Mesodermal cell (in vitro differentiated cells): Measurements from ENCODE around the gene ANKRD52.
A peak's percentile ranks its signal among the peaks of the same experiment; 100 is the strongest.

Experiments
- H3K27ac ChIP-seq: 2 replicates; pipeline ENCODE4 v1.7.0; 2013; ENCODE audit warnings: mild to moderate bottlenecking, low read depth, low read length, moderate library complexity; ENCODE audit not compliant: severe bottlenecking
- H3K36me3 ChIP-seq: 2 replicates; pipeline ENCODE4 v1.7.1; 2013; ENCODE audit warnings: mild to moderate bottlenecking, low read length, moderate library complexity; ENCODE audit not compliant: control insufficient read depth, insufficient read depth
- H3K4me1 ChIP-seq: one replicate; pipeline ENCODE4 v1.7.1; 2013; ENCODE audit warnings: mild to moderate bottlenecking, low read length; ENCODE audit not compliant: insufficient read depth, control insufficient read depth, poor library complexity, severe bottlenecking
- H3K4me3 ChIP-seq: 2 replicates; pipeline ENCODE4 v1.7.0; 2013; ENCODE audit warnings: low read length, control low read depth, mild to moderate bottlenecking; ENCODE audit not compliant: insufficient read depth, poor library complexity, severe bottlenecking; ENCODE audit errors: extremely low read depth
- H3K9me3 ChIP-seq: 2 replicates; pipeline ENCODE4 v1.7.1; 2013; ENCODE audit warnings: mild to moderate bottlenecking, low read length, moderate library complexity; ENCODE audit not compliant: control insufficient read depth
- WGBS, 2 experiments: methylation state at CpG; one replicate each; pipeline ENCODE4 v1.1.5; 2013; ENCODE audit warnings: missing lambda C conversion rate in 2 of 2; ENCODE audit not compliant: insufficient coverage in 2 of 2; 5-methylcytosine and 5-hydroxymethylcytosine counted together

ANKRD52 gene

GRCh38 chr12:56223571-56224101 is 34.5 kb downstream of the ANKRD52 start:
- Histone ChIP-seq H3K4me1 (peaks cover 17% of the 10 kb centered on the region), H3K9me3 (no peaks in the 10 kb centered on the region), H3K36me3 (peaks cover 9% of the 10 kb centered on the region), H3K4me3 (no peak overlapping the region), H3K27ac (peak overlapping the region; percentile 43)
- whole genome bisulfite sequencing, 2 experiments, result 67 to 68% methylated on average over 5 to 8 of the region's 15 CpGs

DNA sequence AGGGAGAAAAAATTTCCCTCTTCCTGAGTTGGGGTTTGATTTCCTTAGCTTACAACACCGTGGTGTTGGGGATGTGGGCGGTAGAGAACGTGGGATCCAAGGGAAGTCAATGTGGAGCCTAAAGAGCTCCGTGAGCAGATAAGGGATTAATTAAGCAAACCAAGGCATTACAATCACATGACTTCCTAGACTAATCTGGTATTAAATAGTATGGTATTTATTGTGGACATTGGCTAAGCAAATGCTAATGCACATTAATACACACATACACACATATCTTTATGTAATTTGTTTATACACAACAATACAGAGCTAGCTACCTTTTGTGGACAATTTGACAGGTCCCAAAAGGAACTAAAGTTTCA is 35.7 kb downstream of the ANKRD52 start:
- Histone ChIP-seq H3K36me3 (peaks cover 16% of the 10 kb centered on the region), H3K27ac (peak overlapping the region; percentile 99), H3K4me3 (peak overlapping the region; percentile 98), H3K9me3 (no peaks in the 10 kb centered on the region), H3K4me1 (peaks cover 17% of the 10 kb centered on the region)
- 95% methylated on average over 3 of the region's 4 CpGs; no CpG with 5 or more reads in 1 of the 2 experiments for WGBS, 2 experiments

DNA sequence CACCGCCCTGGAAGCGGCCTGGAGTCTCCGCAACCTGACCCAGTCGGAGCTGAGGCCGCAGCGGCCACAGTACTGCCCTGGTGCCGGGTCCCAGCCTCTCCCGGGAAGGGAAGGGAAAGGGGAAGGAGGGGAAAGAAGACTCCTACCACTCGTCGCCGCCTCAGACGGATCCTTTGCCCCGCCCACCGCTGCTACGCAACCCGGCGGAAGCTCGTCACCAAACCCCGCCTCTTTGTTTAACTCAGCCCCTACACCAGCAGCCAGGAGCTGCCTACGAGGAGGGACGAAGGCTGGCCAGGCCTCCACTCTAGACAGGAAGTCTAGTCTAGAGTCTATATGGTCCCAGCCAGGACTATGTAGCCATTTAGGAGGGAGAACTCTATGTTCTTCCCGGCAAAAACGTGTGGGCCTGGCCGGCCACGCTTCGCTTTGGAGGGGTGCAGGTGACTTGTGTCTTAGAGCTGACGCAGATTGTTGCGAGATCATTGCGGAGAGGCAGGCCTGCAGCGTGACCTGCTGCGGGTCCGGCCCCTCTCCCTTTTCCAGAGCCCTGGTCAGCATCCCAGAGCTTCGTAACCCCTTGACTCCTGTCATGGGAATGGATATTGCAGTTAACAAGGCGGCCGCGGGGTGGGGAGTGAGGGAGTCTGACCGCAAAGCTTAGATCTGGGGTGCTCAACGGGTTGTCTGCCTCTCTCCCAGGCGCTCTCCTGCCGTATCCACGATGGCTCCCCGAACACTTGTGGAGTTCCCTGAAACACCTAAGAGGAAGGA is 36.2 kb downstream of the ANKRD52 start, which contains the start of gene RNF41:
Gene RNF41 (minus strand): TSS at position 166 of the 774 bp plus-strand sequence. CDS start 7,875 bp downstream, outside the sequence.
- WGBS, 2 experiments, result 33 to 41% methylated on average over 30 to 33 of the region's 42 CpGs

DNA sequence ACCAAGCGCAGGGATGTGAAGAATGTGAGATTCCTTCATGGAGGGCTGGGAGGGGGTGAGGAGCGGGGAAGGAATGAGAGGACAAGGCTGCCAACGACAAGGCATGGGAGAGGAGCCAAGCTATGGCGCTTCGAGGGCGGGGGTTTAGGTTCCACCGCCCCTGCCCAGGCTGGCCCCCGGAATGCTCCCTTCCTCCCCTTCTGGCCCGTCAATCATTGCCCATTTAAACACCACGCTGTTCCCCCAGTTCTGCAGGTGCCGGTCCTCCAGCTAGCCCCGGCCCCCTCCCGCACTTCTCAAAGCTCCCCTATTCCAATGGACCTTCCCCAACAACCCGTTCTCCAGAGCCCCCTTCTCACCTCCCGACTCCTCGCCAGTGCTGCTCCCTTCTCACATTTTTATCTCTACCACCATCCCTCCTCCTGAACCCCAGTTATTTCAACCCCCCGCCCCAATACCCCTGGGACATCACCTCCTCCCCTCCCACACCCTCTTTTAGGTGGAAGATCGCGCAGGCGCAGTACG is 36.9 kb downstream of the ANKRD52 start:
- peak overlapping the region; percentile 99 for H3K27ac ChIP-seq
- WGBS, 2 experiments, result 1% methylated on average over 12 to 20 of the region's 21 CpGs
- H3K4me3 ChIP-seq, result peak overlapping the region; percentile 98
- peaks cover 28% of the 10 kb centered on the region for H3K36me3 ChIP-seq
- peaks cover 17% of the 10 kb centered on the region for H3K4me1 ChIP-seq
- no peaks in the 10 kb centered on the region for H3K9me3 ChIP-seq

More for the DNA sequence above, 36.2 kb downstream of the ANKRD52 start, which contains the start of gene RNF41:
- peaks cover 21% of the 10 kb centered on the region for H3K36me3 ChIP-seq
- H3K27ac ChIP-seq, result peak within 1 kb of the TSS; percentile 99
- peak within 1 kb of the TSS; percentile 98 for H3K4me3 ChIP-seq
- no peaks in the 10 kb centered on the region for H3K9me3 ChIP-seq
- H3K4me1 ChIP-seq, result peaks cover 17% of the 10 kb centered on the region

DNA sequence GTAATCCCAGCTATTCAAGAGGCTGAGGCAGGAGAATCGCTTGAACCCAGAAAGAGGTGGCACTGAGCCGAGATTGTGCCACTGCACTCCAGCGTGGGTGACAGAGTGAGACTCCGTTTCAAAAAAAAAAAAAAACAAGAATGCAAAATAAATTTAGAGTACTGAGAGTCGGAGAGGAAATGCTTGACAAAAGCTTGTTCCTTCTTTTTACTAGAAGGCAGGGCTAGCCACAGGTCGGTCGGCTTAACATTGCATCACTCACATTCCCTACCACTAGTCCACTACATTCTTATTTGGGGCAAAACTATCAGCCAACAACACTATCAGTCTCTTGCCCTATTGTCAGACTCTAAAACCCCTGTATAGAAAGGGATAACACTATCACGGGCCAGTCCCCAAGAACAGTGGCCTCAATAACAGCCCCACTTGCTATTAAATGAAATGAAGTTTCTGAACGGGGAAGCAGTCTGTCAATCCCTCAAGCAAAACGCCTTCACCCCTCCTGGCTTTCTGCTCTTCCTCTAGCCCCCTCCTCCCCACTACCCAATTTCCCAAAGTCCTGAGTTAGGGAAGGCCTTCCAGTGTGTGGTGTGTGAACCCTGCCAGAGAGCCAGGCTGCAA is 37.5 kb downstream of the ANKRD52 start:
- H3K4me3 ChIP-seq, result peak overlapping the region; percentile 98

DNA sequence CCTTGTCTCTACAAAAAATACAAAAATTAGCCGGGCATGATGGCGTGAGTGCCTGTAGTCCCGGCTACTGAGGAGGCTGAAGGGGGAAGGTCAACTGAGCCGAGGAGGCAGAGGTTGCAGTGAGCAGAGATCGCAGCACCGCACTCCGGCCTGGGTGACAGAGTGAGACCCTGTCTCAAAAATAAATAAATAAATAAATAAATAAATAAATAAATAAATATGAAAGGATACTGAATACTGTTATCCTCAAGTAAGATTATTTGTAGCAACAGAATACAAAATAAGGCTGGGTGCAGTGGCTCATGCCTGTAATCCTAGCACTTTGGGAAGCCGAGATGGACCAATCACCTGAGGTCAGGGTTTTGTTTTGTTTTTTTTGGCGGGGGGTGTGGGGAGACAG is 38.3 kb downstream of the ANKRD52 start:
- no peak overlapping the region for H3K27ac ChIP-seq
- H3K4me1 ChIP-seq, result peaks cover 14% of the 10 kb centered on the region
- peaks cover 43% of the 10 kb centered on the region for H3K36me3 ChIP-seq
- no peaks in the 10 kb centered on the region for H3K9me3 ChIP-seq
- peak overlapping the region; percentile 98 for H3K4me3 ChIP-seq
- WGBS, 2 experiments, result 90 to 98% methylated on average over 6 of the region's 9 CpGs

More for the DNA sequence above, 37.5 kb downstream of the ANKRD52 start:
- peak overlapping the region; percentile 99 for H3K27ac ChIP-seq
- no peaks in the 10 kb centered on the region for H3K9me3 ChIP-seq
- H3K36me3 ChIP-seq, result peaks cover 34% of the 10 kb centered on the region
- H3K4me1 ChIP-seq, result peaks cover 17% of the 10 kb centered on the region
- 58 to 63% methylated on average over 4 to 6 of the region's 10 CpGs for WGBS, 2 experiments

DNA sequence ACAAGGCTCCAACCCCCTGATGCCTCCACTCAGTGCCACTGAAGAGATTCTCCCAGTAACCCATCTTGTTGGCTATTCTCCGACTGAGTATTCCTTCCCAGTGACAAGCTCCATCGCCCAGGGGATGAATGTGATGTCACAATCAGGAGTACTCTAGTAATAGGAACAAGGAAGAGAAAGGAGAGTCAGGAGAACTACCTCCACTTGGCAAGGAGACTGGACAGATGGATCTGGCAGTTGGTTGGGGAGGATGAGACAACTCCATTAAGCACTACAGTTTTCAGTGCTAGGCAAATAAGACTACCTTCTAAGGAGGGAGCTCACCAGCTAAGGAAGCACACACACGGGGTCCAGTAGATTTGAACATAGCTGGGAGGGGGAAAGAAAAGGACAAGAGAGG is 41.7 kb downstream of the ANKRD52 start:
- H3K36me3 ChIP-seq, result peaks cover 75% of the 10 kb centered on the region
- no peaks in the 10 kb centered on the region for H3K9me3 ChIP-seq
- WGBS, 2 experiments, result 88 to 100% methylated on average over 1 of the region's 3 CpGs
- no peak overlapping the region for H3K4me3 ChIP-seq
- H3K4me1 ChIP-seq, result peaks cover 8% of the 10 kb centered on the region
- no peak overlapping the region for H3K27ac ChIP-seq

- Histone ChIP-seq H3K4me1 (no peaks in the 10 kb centered on the region), H3K9me3 (no peaks in the 10 kb centered on the region), H3K4me3 (no peak overlapping the region), H3K36me3 (peaks cover 91% of the 10 kb centered on the region), H3K27ac (no peak overlapping the region)
- 84 to 100% methylated on average over 2 to 4 of the region's 5 CpGs for WGBS, 2 experiments
These were observed 44.3 kb downstream of the ANKRD52 start for GRCh38 chr12:56213878-56214277.

- Histone ChIP-seq H3K9me3 (no peaks in the 10 kb centered on the region), H3K27ac (no peak overlapping the region), H3K36me3 (peaks cover 96% of the 10 kb centered on the region), H3K4me3 (no peak overlapping the region), H3K4me1 (no peaks in the 10 kb centered on the region)
- WGBS, 2 experiments, result no CpG with 5 or more reads among the region's 1 CpG
These were observed 45.8 kb downstream of the ANKRD52 start for GRCh38 chr12:56212361-56212760.

DNA sequence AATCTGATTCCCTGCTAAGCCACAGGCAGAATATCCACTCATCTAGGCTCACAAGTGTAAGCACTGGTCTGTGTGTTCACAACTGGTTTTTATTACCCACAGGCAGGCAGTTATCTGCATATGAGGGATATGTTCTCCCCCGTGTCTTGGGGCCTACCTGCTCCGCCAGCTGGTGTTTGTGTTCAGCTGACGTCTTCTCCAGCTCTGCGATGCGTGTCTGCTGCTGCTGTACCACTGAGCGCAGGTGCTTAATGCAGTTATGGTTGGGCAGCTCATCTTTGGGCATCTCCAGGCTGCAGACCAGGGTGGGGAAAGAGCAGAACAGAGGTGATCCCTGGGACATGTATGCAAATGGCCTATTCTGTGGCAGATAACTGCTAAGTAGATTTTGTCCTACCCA is 50.2 kb downstream of the ANKRD52 start:
- H3K9me3 ChIP-seq, result no peaks in the 10 kb centered on the region
- H3K4me3 ChIP-seq, result no peak overlapping the region
- H3K36me3 ChIP-seq, result peaks cover 89% of the 10 kb centered on the region
- WGBS, 2 experiments, result 98 to 99% methylated on average over 6 of the region's 6 CpGs
- no peaks in the 10 kb centered on the region for H3K4me1 ChIP-seq
- H3K27ac ChIP-seq, result no peak overlapping the region
